Fibroblast of skin of left biceps (primary cell): ENCODE results near the gene CNIH2.
"Not testable (repeated sequence)": the region's sequence is repeated elsewhere in the genome, so short reads cannot be mapped to it uniquely, and the experiment has no call there.

Experiments used
- DNase-seq, 2 experiments: peaks; one replicate each; pipeline ENCODE4 v3.0.0-alpha.2; 2013; ENCODE audit warnings: low read depth in 2 of 2

Gene CNIH2

DNA sequence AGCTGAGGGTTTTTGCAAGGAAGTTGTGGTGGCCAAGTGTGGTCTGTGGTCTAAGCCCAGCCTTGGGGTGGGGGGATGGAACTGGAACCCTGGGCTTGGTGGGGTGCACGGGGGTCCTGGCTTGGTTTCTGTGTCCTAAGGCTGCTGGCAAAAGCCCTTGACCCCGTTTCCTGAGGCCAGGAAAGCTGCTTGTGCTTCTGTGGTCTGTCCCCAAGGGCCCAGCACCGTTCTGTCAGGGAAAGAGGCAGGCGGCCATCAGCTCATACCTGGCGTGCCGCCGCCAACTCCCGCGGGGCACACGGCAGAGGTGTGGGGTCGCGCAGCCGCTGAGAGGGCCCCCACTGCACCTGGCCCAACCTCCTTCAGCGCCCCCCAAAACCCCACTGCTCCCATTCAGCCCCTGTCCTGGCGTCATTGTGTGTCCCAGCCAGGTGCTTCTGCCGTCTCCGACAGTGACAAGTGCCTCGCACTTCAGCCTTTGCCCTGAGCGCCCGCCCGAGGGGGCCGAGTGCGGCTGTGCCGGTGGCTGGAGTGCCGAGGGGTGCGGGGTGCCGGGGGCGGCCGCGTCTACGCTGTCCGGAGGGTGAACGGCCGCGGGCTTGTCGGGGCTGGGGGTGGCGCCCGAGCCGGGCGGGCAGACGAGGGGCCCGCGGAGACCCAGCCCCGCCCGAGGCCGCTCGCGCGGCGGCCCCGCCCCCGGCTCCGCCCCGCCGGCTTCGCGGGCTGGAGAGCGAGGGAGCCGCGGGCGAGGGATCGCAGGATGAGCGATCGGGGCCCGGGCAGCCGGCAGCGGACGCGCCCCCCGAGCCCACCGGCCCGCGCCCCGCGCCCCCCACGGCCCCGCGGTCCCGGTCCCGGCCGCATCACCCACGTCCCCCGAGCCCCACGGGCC lies at the start of gene CNIH2:
Gene CNIH2 (plus strand): TSS at position 705 of the 892 bp plus-strand sequence. CDS start 282 bp downstream, outside the sequence.
- no peak for DNase-seq

DNA sequence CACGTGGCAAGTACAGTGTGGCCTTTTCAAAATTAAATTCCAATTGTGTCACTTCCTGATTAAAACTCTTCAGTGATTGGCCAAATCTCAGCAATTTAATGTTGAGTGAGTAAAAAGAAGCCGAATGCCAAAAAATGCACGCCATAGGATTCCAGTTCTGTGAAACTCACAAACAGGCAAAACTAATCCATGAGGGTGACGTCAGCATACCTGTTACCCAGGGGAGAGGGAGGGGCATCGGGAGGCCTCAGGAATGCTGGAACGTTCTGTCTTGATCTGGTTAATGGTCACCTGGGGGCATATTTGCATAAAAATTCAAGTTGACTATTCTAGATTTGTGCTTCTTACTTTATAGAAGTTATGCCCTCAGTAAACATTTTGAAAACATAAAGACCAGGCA lies 49.5 kb upstream of the CNIH2 start:
- no peak for DNase-seq

DNA sequence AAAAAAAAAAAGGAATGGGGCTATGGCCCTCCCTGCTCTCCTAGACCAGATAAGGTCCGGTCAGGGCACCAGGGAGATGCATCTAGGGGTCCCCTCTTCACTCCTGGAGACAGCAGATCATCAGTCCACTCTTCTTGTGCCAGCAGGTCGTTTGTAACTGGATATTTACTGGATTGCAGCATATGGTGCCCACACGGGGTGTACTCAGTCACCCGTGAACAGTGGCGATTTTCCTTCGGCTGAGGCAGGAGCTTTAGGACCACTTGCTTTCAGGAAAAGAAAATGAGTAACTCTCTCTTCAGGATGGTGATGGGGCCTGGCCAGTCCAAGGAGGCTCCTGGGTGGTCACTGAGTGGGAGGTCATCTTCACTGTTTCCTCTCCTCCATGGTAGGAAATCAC lies 47.8 kb upstream of the CNIH2 start:
- DNase-seq, result no peak

DNA sequence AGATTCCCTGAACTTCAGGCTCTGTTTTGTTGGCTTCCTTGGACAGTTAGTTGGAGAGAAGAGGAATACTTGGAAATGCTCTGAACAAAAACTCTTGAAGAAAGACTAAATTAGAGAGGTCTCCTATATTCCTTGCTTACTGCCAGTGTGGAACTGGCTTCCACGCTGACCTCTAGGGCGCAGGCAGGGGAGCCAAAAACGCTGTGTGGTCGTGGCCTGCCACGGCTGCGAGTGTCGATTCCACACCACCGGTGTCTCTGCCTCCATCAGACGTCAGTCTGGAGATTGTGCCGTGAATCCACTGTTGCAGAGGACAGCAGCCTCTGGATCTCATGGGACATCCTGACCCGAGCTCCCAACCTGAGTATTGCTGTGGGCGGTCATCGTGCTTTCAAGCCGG lies 47.0 kb upstream of the CNIH2 start:
- no peak for DNase-seq

DNA sequence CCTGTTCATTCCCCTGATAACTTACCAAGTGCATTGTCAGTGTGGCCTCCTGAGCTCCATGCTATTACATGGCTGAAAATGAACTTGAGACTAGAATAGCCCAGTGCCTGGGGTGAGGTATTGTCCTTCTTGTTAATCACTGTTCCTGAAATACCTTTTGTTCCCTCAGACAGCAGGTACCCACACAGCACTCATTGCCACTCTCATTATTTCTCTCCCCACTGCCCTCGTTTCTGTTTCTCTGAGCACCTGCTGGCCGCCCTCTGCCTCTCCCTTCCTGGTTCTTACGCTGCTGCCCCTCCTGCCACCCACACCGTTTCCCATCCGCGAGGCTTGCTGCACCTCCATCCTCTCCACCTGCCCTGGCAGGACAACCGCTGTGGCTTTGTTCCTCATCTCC lies 46.4 kb upstream of the CNIH2 start:
- DNase-seq, result no peak

DNA sequence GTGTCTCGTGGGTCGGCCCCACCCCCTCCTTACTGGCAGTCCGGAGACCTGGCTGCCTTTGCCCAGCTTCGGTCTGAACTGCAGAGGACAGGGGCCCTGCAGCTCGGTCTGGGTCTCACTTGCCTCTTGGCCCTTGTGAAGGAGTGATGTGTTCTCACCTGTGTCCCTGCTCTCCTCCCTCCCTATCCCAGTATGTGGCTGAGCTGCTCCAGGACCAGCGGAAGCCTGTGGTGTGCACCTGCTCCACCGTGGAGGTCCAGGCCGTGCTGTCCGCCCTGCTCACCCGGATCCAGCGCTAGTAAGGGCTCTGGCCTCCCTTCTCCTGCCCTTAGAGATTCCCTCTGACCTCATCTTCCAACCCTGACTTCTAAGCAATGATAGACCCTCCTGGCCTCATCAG lies 45.2 kb upstream of the CNIH2 start:
- DNase-seq, result no peak

DNA sequence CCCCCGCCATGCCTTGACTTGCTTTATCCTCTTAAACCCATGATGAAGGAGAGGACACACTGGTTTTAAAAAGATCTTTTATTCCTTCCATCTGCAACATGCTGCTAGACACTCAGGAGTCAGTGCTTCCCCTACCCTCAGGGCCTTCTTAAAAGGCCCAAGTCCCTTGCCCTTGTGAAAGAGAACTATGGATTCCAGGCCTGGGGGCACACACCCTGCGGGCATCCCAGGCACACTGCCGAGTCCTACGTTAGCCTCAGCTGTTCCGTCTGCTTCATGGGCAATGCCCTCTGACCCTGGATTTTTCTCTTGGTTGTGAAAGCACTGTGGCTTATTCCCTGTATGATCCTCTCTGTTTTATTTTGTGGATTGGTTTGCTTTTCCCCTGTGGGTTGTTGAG lies 44.7 kb upstream of the CNIH2 start:
- DNase-seq, result no peak

DNA sequence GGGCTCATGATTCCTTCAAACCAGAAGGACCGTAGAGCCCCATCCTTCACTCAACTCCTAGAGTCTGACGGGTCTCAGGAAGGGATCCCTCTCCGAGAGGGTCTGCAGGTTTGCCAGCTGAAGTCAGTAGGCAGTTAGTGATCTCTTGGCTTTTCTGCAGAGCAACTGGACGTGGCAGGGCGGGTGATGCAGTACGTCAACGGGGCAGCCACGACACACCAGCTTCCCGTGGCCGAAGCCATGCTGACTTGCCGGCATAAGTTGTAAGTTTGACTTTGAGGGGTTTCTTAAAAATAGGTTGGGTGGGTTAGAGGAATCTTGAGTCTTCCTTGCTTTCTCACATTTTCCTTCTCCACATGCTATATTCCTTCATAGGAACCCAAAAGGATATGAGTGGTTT lies 42.8 kb upstream of the CNIH2 start:
- DNase-seq, result no peak

DNA sequence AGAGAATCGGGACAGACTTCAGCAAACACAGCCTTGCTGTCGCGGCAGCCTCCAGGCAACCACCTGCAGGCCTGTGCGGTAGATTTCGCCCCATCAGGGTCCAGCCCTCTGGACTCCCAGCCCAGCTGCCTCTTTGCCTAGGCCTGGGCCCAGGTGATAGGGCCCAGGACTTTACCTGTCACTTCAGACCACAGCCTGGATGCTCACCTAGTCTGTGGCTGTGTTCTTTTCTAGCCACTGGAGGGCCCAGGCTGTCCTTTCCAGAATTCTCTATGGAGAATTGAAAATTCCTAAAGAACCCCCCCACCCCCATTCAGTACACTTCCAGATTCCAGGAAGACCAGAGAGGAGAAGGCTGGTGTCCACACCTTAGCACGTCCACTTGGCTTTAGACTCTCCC lies 40.1 kb upstream of the CNIH2 start:
- no peak for DNase-seq

DNA sequence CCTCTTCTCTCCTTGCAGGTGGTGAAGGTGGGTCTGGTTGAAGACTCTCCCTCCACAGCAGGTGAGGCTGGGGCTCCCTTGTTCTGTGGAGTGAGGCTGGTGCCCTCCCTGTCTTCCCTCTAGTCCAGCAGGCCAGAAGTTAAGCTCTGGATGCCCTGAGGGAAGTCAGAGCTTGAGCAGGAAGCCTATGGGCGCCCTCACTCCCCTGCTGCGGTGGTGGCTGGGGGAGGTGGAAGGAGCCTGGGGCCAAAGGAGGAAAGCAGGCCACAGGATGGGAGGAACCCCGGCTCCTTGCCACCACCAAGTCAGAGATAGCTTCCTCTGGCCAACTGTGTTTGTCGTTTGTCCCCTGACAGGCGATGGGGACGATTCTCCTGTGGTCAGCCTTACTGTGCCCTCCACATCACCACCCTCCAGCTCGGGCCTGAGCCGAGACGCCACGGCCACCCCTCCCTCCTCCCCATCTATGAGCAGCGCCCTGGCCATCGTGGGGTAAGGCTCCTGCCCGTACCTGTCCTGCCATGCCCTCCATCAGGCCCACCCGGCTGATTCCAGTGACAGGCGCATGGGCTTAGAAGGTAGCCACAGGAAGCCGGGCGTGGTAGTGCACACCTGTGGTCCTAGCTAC lies 39.1 kb upstream of the CNIH2 start:
- DNase-seq, result no peak

DNA sequence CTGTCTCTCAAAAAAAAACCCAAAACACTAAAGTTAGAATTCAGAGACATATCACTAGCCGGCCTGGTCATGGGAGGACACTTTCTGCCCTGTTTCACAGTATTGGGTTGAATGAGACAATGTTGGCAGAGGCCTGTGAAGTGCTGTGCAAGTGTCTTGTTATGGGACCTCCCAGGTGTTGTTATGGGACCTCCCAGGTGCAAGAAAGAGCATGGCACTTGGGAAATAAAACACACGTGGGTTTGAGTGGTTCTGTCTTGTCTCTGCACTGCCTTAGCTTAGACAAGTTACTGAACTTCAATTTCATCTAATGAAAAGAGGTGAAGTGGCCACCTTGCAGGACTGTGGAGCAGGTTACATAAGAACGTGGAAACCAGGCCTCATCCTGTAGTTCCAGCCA lies 38.5 kb upstream of the CNIH2 start:
- no peak for DNase-seq

DNA sequence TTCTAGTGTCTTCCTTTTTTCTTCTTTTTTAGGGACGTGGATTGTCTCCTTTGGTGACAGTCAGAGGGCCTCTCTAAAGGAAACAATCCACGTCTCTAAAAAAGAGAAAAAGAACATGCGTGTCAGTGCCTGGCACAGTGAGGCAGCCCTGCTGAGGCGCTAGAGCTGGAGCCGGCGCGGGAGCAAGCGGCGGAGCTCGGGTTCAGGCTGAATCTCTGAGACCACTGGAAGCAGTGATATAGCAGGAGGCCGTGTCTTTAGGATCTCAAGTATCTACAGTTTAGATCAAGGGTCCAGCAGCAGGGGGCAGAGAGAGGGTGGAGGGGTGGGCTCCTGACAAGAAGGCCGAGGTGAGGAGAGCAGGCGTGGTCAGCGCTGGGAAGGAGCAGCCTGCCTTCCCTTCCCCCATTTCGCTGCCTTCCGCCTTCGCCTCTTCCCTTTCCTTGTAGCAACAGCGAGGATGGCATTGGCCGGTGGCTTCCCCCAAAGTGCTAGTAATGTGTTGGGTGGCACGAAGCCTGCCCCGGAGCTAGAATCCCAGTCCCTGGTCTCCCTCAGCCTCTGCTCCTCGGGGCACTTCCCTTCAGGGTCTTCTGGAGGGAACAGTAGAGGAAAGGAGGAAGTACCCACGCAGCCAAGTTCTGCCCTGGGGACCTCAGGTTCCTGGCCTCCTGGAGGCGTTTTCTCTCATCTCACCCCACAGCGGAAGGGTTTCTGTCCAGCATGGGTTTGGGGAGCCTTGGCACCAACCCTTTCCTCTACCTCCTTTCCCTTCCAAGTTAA lies 37.8 kb upstream of the CNIH2 start:
- no peak for DNase-seq

DNA sequence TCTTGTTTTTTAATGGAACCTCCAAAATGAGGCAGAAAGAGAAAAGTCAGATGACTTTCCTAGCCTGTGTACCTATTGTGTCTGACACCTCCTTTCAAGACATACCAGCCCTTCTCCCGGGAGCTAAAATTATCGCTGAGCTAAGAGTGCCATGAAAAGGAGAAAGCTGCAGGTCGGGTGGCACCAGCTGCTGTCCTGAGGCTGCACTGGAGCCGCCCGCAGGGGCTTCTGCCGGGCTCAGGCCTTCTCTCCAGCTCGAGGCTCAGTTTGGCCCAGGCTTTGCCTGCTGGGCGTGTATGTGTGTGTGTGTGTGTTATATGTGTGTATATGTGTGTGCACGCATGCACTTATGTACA lies 37.2 kb upstream of the CNIH2 start:
- DNase-seq, result no peak

DNA sequence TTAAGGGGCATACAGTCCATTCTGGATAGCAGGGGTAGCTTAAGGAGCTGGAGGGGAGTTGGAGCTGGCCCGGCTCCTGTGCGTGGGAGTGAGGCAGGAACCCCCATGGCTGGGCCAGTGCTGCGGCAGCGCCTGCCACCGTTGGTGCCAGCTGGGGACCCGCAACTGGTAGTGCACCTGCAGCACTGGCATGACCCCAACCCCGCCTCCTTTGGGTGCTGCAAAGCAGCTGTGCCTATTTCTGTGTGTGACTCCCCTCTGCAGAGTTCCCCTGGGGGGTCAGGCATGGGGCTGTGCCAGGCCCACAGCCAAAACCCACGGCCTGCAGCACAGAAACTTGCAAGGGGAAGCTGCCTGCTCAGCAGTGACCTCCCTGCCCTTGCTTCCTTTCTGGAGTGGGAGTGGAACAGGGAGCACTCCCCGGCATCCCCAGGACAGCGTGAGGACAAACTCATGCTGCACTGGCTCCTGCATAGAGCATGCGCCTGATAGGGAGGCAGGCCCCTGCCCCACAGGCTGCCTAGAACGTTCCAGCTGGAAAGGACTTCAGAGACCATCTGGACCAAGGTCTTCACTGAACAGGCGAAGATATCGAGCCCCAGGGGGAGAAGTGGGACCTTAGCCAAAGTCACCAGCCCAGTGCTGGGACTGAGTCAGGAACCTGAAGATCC lies 35.7 kb upstream of the CNIH2 start:
- no peak for DNase-seq

DNA sequence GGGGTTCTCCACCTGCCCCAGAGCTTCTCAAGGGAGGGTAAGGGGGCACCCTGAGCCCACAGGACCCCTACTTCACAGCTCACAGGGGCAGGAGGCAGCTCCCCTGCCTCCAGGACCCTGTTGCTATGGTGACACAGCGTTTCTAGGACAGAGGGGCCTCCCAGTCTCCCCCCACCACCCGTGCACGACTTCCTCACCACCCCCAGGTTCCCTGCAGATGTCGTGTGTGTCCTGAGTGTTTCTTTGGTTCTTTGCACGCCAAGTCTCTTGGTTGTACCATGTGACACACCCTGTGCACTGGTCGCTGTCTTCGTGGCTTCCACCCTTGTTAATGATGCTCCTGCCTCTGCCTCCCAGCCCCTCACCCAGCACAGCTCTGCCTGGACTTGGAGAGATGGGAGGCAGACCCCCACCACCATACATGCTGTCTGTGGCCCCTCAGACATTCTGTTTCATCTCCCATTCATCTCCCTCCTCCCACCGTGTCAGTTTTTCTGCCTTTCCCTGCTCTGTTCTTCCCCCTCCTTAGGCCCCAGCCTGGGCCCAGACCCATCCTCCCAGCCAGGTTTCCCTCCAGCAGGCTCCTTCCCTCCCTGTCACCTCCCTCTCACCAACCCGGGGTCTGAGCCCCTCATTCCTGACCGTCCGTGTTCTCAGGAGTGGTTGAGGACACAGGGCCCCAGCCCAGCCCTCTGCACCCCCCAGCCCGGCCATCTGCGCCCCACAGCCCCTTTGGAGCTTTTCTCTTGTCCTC lies 34.0 kb upstream of the CNIH2 start:
- no peak for DNase-seq

DNA sequence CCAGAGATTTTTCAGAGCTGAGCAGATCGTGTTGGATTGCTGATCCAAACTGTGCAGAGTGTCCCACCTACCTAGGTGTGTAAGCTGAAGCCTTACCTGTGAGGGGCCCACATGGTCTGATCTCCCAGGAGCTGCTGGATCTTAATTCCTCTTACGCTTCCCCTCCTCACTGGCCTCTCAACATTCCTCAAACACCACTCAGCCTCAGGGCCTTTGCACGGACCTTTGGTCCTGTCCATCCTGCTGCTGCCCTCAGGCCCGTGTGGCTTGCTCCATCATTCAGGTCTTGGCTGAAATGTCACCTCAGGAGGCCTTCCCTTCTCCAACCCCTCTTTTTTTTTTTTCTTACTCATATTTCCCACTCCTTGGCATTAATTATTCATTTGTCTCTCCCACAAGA lies 30.7 kb upstream of the CNIH2 start:
- DNase-seq, result no peak

DNA sequence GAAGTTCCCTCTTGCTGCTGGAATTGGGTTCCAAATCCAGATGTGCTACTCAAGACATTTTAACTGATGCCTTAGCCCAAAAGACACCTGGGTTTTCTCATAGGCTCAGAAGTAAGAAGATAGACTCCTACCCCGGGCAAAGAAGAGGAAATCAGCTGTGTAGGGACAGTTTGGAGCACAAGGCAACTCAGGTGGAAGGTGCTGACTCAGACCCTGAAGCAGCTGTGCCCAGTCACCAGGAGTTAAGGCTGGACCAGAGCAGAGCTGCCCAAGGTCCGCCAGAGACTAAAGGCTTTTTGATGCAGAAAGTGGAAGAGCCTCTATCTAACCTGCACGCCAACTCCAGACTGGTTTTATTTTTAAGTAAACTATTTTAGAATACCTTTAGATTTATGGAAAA lies 30.2 kb upstream of the CNIH2 start:
- DNase-seq, result no peak

DNA sequence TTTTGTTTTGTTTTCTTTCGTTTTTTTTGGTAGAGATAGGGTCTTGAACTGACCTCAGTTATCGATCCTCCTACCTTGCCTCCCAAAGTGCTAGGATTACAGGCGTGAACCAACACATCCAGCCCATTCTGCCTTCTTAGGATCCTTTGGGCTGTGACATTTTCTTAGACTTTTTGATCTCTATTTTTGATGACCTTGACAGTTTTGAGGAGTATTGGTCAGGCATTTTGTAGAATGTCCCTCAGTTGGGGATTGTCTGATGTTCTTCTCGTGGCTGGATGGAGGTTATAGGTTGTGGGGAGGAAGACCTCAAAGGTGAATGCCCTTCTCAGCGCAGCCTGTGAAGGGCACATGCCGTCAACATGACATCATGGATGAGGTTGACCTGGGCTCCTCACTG lies 29.1 kb upstream of the CNIH2 start:
- no peak for DNase-seq

DNA sequence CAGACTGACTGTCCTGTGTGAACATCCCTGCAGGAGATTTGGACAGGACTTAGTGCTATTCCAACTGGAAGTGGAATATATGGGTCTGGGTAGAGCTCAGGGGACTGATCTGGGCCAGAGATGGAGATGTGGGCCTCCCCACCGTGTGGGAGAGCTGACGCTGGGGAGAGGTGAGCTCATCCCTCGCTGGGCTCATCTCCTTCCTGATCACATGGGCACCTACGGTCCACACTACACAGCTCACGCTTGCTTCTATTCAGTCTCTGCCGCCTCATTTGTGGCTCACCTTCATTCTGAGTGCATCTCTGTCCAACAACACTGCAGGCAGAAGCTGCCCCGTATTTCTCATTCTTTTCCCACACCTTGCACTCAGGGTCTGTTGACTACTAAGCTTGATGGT lies 26.2 kb upstream of the CNIH2 start:
- DNase-seq, result no peak

DNA sequence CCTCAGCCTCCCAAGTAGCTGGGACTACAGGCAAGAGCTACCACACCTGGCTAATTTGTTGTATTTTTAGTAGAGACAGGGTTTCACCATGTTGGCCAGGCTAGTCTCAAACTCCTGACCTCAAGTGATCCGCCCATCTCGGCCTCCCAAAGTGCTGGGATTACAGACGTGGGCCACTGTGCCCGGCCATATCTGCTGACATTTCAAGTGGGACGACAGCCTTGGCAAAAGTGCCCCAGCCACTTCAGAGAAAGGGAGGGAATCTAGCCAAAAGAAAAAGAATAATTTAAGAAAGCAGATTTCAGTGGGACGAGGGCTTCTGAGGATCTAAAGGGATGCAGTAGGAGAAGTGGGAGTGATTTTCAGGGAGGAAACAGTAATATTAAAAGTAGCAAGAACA lies 24.9 kb upstream of the CNIH2 start:
- DNase-seq, result not testable (repeated sequence)

DNA sequence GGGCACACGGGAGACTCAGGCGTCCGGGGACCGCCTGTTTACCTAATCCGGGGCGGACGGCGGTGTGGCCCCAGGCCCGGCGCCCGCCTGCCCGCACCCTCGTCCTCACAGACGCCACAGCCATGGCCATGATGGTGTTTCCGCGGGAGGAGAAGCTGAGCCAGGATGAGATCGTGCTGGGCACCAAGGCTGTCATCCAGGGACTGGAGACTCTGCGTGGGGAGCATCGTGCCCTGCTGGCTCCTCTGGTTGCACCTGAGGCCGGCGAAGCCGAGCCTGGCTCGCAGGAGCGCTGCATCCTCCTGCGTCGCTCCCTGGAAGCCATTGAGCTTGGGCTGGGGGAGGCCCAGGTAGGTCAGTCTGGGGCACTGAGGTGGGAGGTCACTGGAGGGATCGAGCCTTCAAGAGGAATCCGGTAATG lies 19.5 kb upstream of the CNIH2 start:
- no peak for DNase-seq
